BE2C (cell line): ENCODE data around the gene PRTFDC1.

Experiments
- DNase-seq: peaks from one replicate; pipeline ENCODE4 v3.0.0-alpha.2; 2020
- H3K27me3 ChIP-seq: fragments of 250-450 bp; sonication (Bioruptor Pico); 2 replicates; pipeline ENCODE4 v1.5.1; 2020; ENCODE audit warnings: mild to moderate bottlenecking
- H3K36me3 ChIP-seq: fragments of 250-450 bp; sonication (Bioruptor Pico); 2 replicates; pipeline ENCODE4 v1.5.1; 2020; ENCODE audit warnings: mild to moderate bottlenecking
- H3K4me1 ChIP-seq: fragments of 250-450 bp; sonication (Bioruptor Pico); 2 replicates; pipeline ENCODE4 v1.5.1; 2020
- H3K4me3 ChIP-seq: 2 replicates; pipeline ENCODE4 v1.5.1; 2011; ENCODE audit warnings: low read depth, low read length
- H3K9me3 ChIP-seq: fragments of 250-450 bp; sonication (Bioruptor Pico); 2 replicates; pipeline ENCODE4 v1.5.1; 2020
- TF ChIP-seq, protein P1 (sequence below): IDR thresholded peaks from 2 replicates; pipeline ENCODE4 v1.5.1; 2012; ENCODE audit warnings: mild to moderate bottlenecking, low read depth, low read length

Gene PRTFDC1

DNA sequence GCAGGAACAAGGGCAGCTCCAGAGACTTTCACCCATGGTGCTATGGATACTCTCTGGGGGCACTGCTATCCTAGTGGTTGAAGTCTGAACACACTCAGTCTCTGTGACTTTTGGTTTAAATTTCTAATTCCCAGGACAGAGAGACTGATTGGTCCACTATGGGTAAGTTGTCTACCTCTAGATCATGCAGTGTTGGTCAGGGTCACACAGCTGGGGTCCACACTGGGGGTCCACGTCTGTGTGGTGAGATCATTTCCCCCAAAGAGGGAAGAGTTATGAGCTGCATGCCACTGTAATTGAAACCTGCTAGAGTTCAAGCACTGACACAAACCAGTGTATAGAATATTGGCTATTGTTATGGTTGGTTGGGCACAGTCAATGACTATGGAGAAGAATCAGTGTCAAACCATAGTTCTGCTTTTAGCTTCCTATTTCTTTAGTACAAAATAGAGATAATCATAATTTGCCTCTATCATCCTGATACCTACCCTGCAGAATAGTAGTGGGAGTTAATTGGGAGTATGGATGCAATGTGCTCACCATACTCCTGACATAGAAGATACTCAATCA lies 101.6 kb downstream of the PRTFDC1 start:
- Histone ChIP-seq H3K27me3 (no peaks in the 10 kb centered on the region), H3K4me1 (no peaks in the 10 kb centered on the region), H3K36me3 (no peaks in the 10 kb centered on the region), H3K9me3 (no peaks in the 10 kb centered on the region), H3K4me3 (no peak overlapping the region)
- DNase-seq: no peak
- TF ChIP-seq, protein P1, sequence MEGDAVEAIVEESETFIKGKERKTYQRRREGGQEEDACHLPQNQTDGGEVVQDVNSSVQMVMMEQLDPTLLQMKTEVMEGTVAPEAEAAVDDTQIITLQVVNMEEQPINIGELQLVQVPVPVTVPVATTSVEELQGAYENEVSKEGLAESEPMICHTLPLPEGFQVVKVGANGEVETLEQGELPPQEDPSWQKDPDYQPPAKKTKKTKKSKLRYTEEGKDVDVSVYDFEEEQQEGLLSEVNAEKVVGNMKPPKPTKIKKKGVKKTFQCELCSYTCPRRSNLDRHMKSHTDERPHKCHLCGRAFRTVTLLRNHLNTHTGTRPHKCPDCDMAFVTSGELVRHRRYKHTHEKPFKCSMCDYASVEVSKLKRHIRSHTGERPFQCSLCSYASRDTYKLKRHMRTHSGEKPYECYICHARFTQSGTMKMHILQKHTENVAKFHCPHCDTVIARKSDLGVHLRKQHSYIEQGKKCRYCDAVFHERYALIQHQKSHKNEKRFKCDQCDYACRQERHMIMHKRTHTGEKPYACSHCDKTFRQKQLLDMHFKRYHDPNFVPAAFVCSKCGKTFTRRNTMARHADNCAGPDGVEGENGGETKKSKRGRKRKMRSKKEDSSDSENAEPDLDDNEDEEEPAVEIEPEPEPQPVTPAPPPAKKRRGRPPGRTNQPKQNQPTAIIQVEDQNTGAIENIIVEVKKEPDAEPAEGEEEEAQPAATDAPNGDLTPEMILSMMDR: no peak

DNA sequence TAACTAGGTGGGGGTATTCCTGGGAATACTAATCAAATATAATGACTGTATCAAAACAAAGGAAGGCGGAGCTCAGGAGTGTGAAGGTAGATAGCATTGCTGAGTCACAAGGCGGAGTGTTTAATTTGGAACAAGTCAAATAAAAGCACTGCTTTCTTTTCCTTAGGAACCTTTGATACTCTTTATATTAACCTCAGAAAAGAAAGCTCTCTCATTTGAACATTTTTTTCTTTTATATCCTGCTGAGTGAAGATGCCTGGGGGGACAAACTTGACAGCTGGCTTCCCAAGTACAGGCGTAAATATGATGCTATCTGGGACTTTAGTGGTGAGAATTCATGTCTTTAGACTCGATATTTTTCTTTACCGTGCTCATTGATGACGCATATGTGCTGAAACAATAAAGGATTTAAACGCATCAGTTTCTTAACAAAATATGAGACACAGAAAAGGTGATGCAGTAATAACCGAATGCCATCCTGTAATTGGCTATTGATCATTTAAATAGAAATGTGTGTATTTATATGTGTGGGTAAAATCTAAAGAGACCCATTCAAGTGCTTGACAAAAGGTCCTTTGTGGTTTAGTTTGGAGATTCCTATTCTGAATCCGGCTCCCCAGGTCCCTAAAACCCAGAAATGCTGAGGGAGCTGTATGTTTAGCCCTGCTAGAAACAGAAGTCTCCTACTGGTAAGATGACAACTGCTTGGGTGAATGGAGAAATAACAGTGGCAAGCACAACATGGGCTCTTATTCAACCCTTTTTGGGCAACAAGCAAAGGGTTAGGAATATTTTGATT lies 102.7 kb downstream of the PRTFDC1 start:
- TF ChIP-seq, protein P1: no peak
- Histone ChIP-seq H3K9me3 (no peaks in the 10 kb centered on the region), H3K4me1 (no peaks in the 10 kb centered on the region), H3K27me3 (no peaks in the 10 kb centered on the region), H3K4me3 (no peak overlapping the region), H3K36me3 (no peaks in the 10 kb centered on the region)
- no peak for DNase-seq

DNA sequence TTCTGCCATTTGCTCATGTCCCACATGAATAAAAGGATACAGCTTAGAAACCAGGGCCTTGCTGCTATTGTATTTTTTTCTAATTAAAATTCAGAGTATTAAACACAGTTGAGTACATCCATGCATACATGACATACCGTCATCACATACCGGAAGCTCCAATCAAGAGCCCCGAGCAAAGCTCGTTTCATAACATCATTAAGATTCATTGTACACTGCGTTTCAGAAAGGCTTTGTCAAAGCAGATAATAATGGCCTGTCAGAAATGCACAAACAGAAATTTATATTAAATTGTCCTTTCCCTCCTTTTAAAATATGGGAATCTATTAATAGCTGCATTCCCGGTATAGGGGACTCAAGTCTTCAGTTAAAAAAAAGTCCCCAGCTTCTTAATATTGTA lies 103.4 kb downstream of the PRTFDC1 start:
- H3K4me3 ChIP-seq: no peak overlapping the region
- TF ChIP-seq, protein P1: no peak
- no peaks in the 10 kb centered on the region for H3K36me3 ChIP-seq
- no peaks in the 10 kb centered on the region for H3K27me3 ChIP-seq
- no peaks in the 10 kb centered on the region for H3K4me1 ChIP-seq
- no peak for DNase-seq
- no peaks in the 10 kb centered on the region for H3K9me3 ChIP-seq

DNA sequence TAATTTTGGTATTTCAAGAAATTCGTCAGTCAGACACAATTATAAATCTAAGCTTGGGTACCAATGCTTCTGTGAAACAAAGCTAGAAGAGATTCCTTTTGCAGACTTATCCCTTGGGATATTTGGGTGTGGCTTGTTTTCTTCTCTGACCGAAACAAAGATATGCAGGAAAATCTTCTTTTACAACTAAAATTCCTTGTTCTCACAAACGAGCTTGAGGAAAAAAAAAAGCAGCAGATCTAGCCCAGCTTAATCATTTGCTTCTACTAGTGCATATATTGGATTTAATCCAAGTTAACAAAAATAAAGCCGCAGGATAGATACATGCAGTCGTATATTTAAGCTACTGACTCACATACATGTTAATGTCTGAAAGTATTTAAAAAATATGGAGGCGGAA lies 104.2 kb downstream of the PRTFDC1 start:
- no peaks in the 10 kb centered on the region for H3K9me3 ChIP-seq
- no peaks in the 10 kb centered on the region for H3K4me1 ChIP-seq
- no peaks in the 10 kb centered on the region for H3K36me3 ChIP-seq
- TF ChIP-seq, protein P1: no peak
- H3K4me3 ChIP-seq: no peak overlapping the region
- no peak for DNase-seq
- no peaks in the 10 kb centered on the region for H3K27me3 ChIP-seq

DNA sequence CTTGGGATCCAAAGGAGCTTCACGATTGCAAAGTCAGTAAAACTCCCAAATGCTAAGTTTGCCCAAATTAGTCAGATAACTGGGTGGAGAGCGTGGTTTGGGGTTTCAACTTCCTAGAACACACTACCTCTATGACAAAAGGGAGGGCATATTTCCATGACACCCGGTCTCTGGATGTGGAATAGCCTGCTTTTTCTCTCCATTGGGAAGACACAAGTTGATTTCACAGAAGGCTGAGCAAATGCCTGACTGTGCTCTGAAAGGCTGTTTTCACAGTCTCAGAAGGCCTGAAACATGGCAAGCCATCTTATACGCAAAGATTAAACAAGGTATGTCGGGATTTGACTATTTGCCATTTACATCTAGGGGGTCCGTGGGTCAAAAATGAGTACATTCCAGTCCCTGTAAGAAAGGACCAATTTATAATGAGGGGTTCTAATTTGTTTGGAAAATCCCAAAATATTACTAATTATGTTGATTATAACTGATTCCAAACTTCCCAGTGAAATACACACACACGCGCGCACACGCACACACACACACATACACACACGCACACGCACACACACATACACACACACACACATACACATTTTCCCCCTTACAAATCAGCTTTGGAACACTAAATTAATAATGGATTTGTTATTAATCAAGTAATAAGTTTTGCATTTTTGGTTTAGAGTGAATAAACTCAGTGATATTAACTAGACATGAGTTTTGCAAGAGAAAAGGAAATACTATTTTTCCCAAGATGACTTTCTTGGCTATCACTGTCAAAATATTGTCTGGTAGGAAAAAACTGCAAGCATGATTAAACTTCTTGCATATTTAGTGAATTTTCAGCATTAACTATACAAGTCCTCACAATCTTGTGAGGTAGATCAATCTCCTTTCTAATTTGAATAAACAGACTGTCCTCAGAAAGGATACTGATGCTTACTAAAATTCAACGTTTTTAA lies 105.0 kb downstream of the PRTFDC1 start:
- no peaks in the 10 kb centered on the region for H3K36me3 ChIP-seq

More for the DNA sequence above, 105.0 kb downstream of the PRTFDC1 start:
- TF ChIP-seq, protein P1: no peak
- Histone ChIP-seq H3K27me3 (no peaks in the 10 kb centered on the region), H3K4me3 (no peak overlapping the region), H3K4me1 (no peaks in the 10 kb centered on the region), H3K9me3 (no peaks in the 10 kb centered on the region)
- no peak for DNase-seq
